ENCODE results near the gene LCE1D.

LCE1D gene

GRCh38 chr1:152823294-152823693 is 26.8 kb downstream of the LCE1D start:
- DNase-seq = no peak

DNA sequence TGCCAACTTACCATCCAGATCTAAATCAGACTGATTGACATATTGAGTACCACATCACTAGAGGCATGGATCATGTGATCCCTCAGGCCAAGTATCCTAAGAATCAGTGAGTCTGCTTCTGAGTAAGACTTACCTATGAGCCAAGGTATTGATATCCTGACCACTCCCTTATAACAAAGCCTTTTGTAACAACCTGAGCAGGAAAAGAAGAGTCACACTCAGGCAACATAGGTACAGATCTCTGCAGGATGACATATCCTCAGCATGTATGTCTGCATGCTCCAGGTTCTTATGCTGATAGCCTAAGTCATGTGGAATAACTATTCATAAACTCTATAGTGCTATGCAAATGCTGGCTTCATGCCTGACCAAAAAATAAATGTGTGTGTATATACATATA is 28.4 kb downstream of the LCE1D start:
- DNase-seq = no peak

- no peak for DNase-seq
Observed at GRCh38 chr1:152827173-152827572, 30.7 kb downstream of the LCE1D start, which contains the start of gene LCE1A. Gene LCE1A, plus strand, starts transcription at chr1:152827473. Its CDS starts 0 bp downstream, at chr1:152827473.

GRCh38 chr1:152836870-152837269 is 40.3 kb downstream of the LCE1D start:
- DNase-seq = no peak

DNA sequence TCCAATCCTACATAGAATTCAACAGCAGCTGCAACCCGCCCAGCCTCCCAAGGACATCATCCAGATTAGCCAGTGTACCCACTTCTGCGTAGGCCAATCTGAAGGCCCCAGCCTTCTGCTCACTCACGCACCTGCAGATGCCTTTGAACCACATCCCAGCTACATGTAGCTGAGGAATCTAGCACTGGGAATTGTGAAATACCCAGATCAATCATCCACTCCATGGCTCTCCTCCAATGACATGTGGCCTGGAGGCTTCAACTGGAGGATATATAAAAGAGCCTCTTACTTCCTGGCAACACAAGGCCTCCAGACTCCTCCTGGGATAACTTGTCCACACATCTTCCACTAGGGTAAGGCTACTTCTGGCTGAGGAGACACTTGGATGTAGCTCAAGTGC is 46.0 kb downstream of the LCE1D start, which contains the start of gene LCE6A:
Gene LCE6A, plus strand, starts transcription at position 301 of the 400 bp plus-strand sequence. CDS start 665 bp downstream, outside the sequence.
- no peak for DNase-seq

Measured in CD4-positive, alpha-beta T cell treated with Interleukin-21 for 1 hour (primary cell).